ENCODE data around the gene NEDD4L.
A peak's percentile ranks its signal among the peaks of the same experiment; 100 is the strongest.

NEDD4L gene

GRCh38 chr18:58054041-58054781, 10.2 kb downstream of the NEDD4L start:
- no peak for ATAC-seq

GRCh38 chr18:58055890-58056558, 12.0 kb downstream of the NEDD4L start:
- ATAC-seq = no peak

- ATAC-seq = no peak
Observed at GRCh38 chr18:58056852-58057251, 12.8 kb downstream of the NEDD4L start.

- ATAC-seq = no peak
Observed at GRCh38 chr18:58057291-58057965, 13.4 kb downstream of the NEDD4L start.

GRCh38 chr18:58058720-58059119, 14.7 kb downstream of the NEDD4L start:
- no peak for ATAC-seq

- ATAC-seq = no peak
Observed at GRCh38 chr18:58060254-58060653, 16.2 kb downstream of the NEDD4L start.

GRCh38 chr18:58061349-58061748, 17.3 kb downstream of the NEDD4L start:
- ATAC-seq = no peak

- no peak for ATAC-seq
Observed at GRCh38 chr18:58064406-58064998, 20.5 kb downstream of the NEDD4L start.

GRCh38 chr18:58065956-58066355, 21.9 kb downstream of the NEDD4L start:
- no peak for ATAC-seq

- ATAC-seq = no peak
Observed at GRCh38 chr18:58067601-58068000, 23.6 kb downstream of the NEDD4L start.

GRCh38 chr18:58069099-58069498, 25.1 kb downstream of the NEDD4L start:
- no peak for ATAC-seq

GRCh38 chr18:58069721-58070292, 25.8 kb downstream of the NEDD4L start:
- no peak for ATAC-seq

- no peak for ATAC-seq
Observed at GRCh38 chr18:58076052-58076451, 32.0 kb downstream of the NEDD4L start.

GRCh38 chr18:58077329-58077728, 33.3 kb downstream of the NEDD4L start:
- ATAC-seq = no peak

GRCh38 chr18:58078889-58079573, 35.0 kb downstream of the NEDD4L start:
- no peak for ATAC-seq

GRCh38 chr18:58080451-58080850, 36.4 kb downstream of the NEDD4L start:
- no peak for ATAC-seq

GRCh38 chr18:58087928-58088690, 44.1 kb downstream of the NEDD4L start:
- ATAC-seq = peak; percentile 55 to 70

GRCh38 chr18:58088691-58089065, 44.7 kb downstream of the NEDD4L start:
- no peak for ATAC-seq

- ATAC-seq = peak in 1 of 2 donors; percentile 51
Observed at GRCh38 chr18:58091099-58091611, 47.1 kb downstream of the NEDD4L start.

GRCh38 chr18:58093311-58093803, 49.3 kb downstream of the NEDD4L start:
- ATAC-seq = no peak

- no peak for ATAC-seq
Observed at GRCh38 chr18:58095222-58095621, 51.2 kb downstream of the NEDD4L start.

All from activated CD4-positive, CD25-positive, alpha-beta regulatory T cell treated with anti-CD3 and anti-CD28 coated beads, Interleukin-2, amount 50 U/mL, for 24 hours (primary cell).